DOHH2 (cell line): ENCODE results near the gene B3GALT2.
"Not testable (repeated sequence)": the region's sequence is repeated elsewhere in the genome, so short reads cannot be mapped to it uniquely, and the experiment has no call there.

ENCODE experiments used
- H3F3A ChIP-seq: fragments of 200-600 bp; sonication (generic), shearing (Covaris generic); 2 replicates; pipeline ENCODE4 v1.6.0; 2016; ENCODE audit warnings: antibody characterized with exemption, mild to moderate bottlenecking; ENCODE audit not compliant: control insufficient read depth, insufficient read depth
- H3K27ac ChIP-seq: fragments of 200-600 bp; sonication (generic); 2 replicates; pipeline ENCODE4 v1.5.1; 2014; ENCODE audit warnings: low read depth, mild to moderate bottlenecking, low read length, moderate library complexity
- H3K27me3 ChIP-seq: fragments of 200-600 bp; sonication (generic); 2 replicates; pipeline ENCODE4 v1.6.1; 2014; ENCODE audit warnings: mild to moderate bottlenecking, low read length, mixed read lengths; ENCODE audit not compliant: control insufficient read depth
- H3K36me3 ChIP-seq: fragments of 200-600 bp; sonication (generic); 2 replicates; pipeline ENCODE4 v1.6.1; 2014; ENCODE audit warnings: mild to moderate bottlenecking, low read length, moderate library complexity, mixed read lengths; ENCODE audit not compliant: control insufficient read depth
- H3K4me1 ChIP-seq: fragments of 200-600 bp; sonication (generic); 2 replicates; pipeline ENCODE4 v1.6.1; 2014; ENCODE audit warnings: mild to moderate bottlenecking, low read length, mixed read lengths; ENCODE audit not compliant: control insufficient read depth
- H3K4me2 ChIP-seq: fragments of 200-600 bp; sonication (generic); 2 replicates; pipeline ENCODE4 v1.6.0; 2014; ENCODE audit warnings: mild to moderate bottlenecking, low read length, moderate library complexity
- H3K4me3 ChIP-seq: fragments of 200-600 bp; sonication (generic); 2 replicates; pipeline ENCODE4 v1.5.1; 2014; ENCODE audit warnings: mild to moderate bottlenecking, low read length, mixed read lengths
- H3K79me2 ChIP-seq: fragments of 200-600 bp; sonication (generic); 2 replicates; pipeline ENCODE4 v1.6.1; 2014; ENCODE audit warnings: mild to moderate bottlenecking, low read length, mixed read lengths; ENCODE audit not compliant: control insufficient read depth
- H3K9me2 ChIP-seq: fragments of 200-600 bp; sonication (generic); replicated peaks from 2 replicates; pipeline ENCODE4 v1.6.1; 2014; ENCODE audit warnings: mild to moderate bottlenecking, low read length, mixed read lengths; ENCODE audit not compliant: control insufficient read depth
- H3K9me3 ChIP-seq: fragments of 200-600 bp; sonication (generic); 2 replicates; pipeline ENCODE4 v1.6.1; 2014; ENCODE audit warnings: antibody characterized with exemption, low read length, mixed read lengths; ENCODE audit not compliant: control insufficient read depth, insufficient read depth
- H4K20me1 ChIP-seq: fragments of 200-600 bp; sonication (generic); 2 replicates; pipeline ENCODE4 v1.6.0; 2014; ENCODE audit warnings: low read depth, mild to moderate bottlenecking, antibody characterized with exemption, low read length, moderate library complexity; ENCODE audit not compliant: control insufficient read depth, insufficient read depth
- CTCF ChIP-seq: fragments of 200-600 bp; sonication (generic); IDR thresholded peaks from one replicate; pipeline ENCODE4 v1.5.1; 2014; ENCODE audit warnings: antibody characterized with exemption, mild to moderate bottlenecking, low read depth, low read length; ENCODE audit not compliant: poor library complexity, severe bottlenecking
- EZH2phosphoT487 ChIP-seq: fragments of 200-600 bp; sonication (generic); IDR thresholded peaks from 2 replicates; pipeline ENCODE4 v1.6.1; 2017; ENCODE audit warnings: borderline replicate concordance, mild to moderate bottlenecking, antibody characterized with exemption, low read length, moderate library complexity, mixed read lengths

Gene B3GALT2

GRCh38 chr1:193192586-193192985 is 6.2 kb upstream of the B3GALT2 start:
- H3K4me3 ChIP-seq = no peak overlapping the region
- no peak overlapping the region for H3K4me2 ChIP-seq
- H3K79me2 ChIP-seq = peaks cover 54% of the 10 kb centered on the region
- no peaks in the 10 kb centered on the region for H4K20me1 ChIP-seq
- H3K4me1 ChIP-seq = no peaks in the 10 kb centered on the region
- H3K36me3 ChIP-seq = peaks cover 29% of the 10 kb centered on the region
- H3K9me3 ChIP-seq = peaks cover 8% of the 10 kb centered on the region
- H3F3A ChIP-seq = no peaks in the 10 kb centered on the region
- TF ChIP-seq CTCF (no peak), EZH2phosphoT487 (no peak)
- no peak overlapping the region for H3K27ac ChIP-seq
- H3K9me2 ChIP-seq = no peaks in the 10 kb centered on the region
- H3K27me3 ChIP-seq = no peaks in the 10 kb centered on the region

GRCh38 chr1:193190096-193190744 is 3.8 kb upstream of the B3GALT2 start:
- no peaks in the 10 kb centered on the region for H3K9me2 ChIP-seq
- peaks cover 9% of the 10 kb centered on the region for H3K4me1 ChIP-seq
- no peak overlapping the region for H3K4me2 ChIP-seq
- no peaks in the 10 kb centered on the region for H3F3A ChIP-seq
- H3K27ac ChIP-seq = no peak overlapping the region
- no peak overlapping the region for H3K4me3 ChIP-seq
- H3K79me2 ChIP-seq = peaks cover 62% of the 10 kb centered on the region
- TF ChIP-seq EZH2phosphoT487 (no peak), CTCF (no peak)
- H3K9me3 ChIP-seq = peaks cover 8% of the 10 kb centered on the region
- H3K36me3 ChIP-seq = peaks cover 29% of the 10 kb centered on the region
- H3K27me3 ChIP-seq = no peaks in the 10 kb centered on the region
- no peaks in the 10 kb centered on the region for H4K20me1 ChIP-seq

GRCh38 chr1:193189442-193190095 is 3.2 kb upstream of the B3GALT2 start:
- Histone ChIP-seq H3K4me3 (no peak overlapping the region), H3K4me1 (peaks cover 9% of the 10 kb centered on the region), H3K9me2 (no peaks in the 10 kb centered on the region), H4K20me1 (no peaks in the 10 kb centered on the region), H3K36me3 (peaks cover 29% of the 10 kb centered on the region), H3F3A (no peaks in the 10 kb centered on the region), H3K79me2 (peaks cover 67% of the 10 kb centered on the region), H3K4me2 (no peak overlapping the region), H3K27ac (no peak overlapping the region), H3K9me3 (peaks cover 8% of the 10 kb centered on the region), H3K27me3 (no peaks in the 10 kb centered on the region)
- no peak for TF ChIP-seq EZH2phosphoT487
- no peak for TF ChIP-seq CTCF

- H3K4me3 ChIP-seq, H3K27ac ChIP-seq, H3K27me3 ChIP-seq, H3K9me3 ChIP-seq, H3K4me2 ChIP-seq, H3K9me2 ChIP-seq, H4K20me1 ChIP-seq, H3F3A ChIP-seq, H3K4me1 ChIP-seq: not testable (repeated sequence)
- peaks cover 66% of the 10 kb centered on the region for H3K79me2 ChIP-seq
- peaks cover 22% of the 10 kb centered on the region for H3K36me3 ChIP-seq
These were observed 2.5 kb upstream of the B3GALT2 start for GRCh38 chr1:193188915-193189314.
